IgD-negative memory B cell (primary cell): Measurements from ENCODE around the gene MEIS1. TPM values are rescaled to one million over a fixed set of nuclear protein-coding genes. Genes with fewer than 3 reads are reported as not detected.

Experiments used
- H3K27ac Mint-ChIP-seq, 3 donors: one replicate each; pipeline ENCODE4 v1.8.0; 2020 to 2022; ENCODE audit warnings: mild to moderate bottlenecking in 3 of 3, mixed read lengths in 3 of 3, moderate library complexity in 1 of 3
- H3K27me3 Mint-ChIP-seq: one replicate; pipeline ENCODE4 v1.8.0; 2021; ENCODE audit warnings: mixed read lengths
- H3K36me3 Mint-ChIP-seq: one replicate; pipeline ENCODE4 v1.8.0; 2020; ENCODE audit warnings: mild to moderate bottlenecking, mixed read lengths
- H3K4me1 Mint-ChIP-seq, 3 donors: one replicate each; pipeline ENCODE4 v1.8.0; 2020 to 2022; ENCODE audit warnings: mixed read lengths in 3 of 3, mild to moderate bottlenecking in 1 of 3
- H3K4me3 Mint-ChIP-seq, 4 donors: one replicate each; pipeline ENCODE4 v1.8.0; 2020 to 2022; ENCODE audit warnings: mild to moderate bottlenecking in 4 of 4, mixed read lengths in 4 of 4, moderate library complexity in 3 of 4
- H3K9me3 Mint-ChIP-seq, 3 donors: one replicate each; pipeline ENCODE4 v1.8.0; 2020 to 2021; ENCODE audit warnings: mixed read lengths in 3 of 3, mild to moderate bottlenecking in 1 of 3
- polyA plus RNA-seq: library from polyadenylated mRNA; unstranded; fragments of 300-500 nt; fragmentation: Illumina TruSeq; gene quantifications from one replicate; pipeline ENCODE4 v1.2.3, GENCODE V29; 2021

MEIS1 gene
- polyA plus RNA-seq, 1 donor from 2014 or later = 0.33 TPM

DNA sequence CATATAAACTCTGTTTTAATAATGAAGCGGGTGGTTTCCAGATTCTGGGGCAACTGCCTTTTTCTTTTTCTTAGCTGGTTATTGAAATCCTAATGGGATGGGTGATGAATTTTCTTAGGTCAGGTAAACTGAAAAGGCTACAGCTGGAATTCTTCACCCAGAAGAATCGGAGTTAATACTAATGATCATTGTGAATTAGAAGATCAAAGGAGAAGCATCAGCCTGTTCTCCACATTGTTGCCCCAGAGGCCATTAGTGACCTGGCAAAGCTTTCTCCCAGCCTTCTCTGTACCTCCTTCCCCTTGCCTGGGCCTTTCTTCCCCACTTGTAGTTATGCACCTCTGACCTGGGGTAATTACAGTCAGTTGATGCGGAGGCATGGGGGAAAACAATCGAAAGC lies 82.8 kb downstream of the MEIS1 start:
- peaks cover 8% of the 10 kb centered on the region for H3K27me3 Mint-ChIP-seq
- H3K4me1 Mint-ChIP-seq = no peaks in the 10 kb centered on the region
- H3K9me3 Mint-ChIP-seq = no peaks in the 10 kb centered on the region
- no peaks in the 10 kb centered on the region for H3K36me3 Mint-ChIP-seq
- H3K4me3 Mint-ChIP-seq = no peak overlapping the region
- no peak overlapping the region for H3K27ac Mint-ChIP-seq

DNA sequence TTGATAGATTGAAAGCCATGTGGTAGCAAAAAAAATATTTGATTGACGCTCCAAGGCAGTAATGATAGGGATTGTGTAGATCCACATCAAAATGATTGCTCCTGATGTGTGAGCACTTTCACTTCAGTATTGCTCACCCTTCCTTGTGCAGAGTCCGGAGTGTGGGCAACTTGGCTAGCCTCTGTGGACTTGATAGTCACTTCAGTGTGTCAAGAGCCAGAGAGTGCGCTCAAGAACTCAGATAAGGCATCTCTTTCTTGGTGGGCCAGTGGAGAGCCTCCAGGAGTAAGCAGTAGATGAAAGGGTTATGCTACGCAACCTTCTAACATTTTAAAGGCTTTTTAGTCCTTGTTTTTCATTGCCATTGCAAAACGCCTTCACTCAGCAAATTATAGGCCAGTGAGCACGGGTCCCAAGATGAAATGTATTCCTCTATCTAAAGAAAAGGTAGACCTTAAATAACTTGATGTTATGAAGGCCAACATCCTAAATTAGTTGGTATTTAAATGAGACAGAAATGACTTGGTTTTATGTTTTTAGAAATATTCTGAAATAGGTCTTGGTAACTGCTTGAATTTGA lies 84.4 kb downstream of the MEIS1 start:
- H3K27ac Mint-ChIP-seq = no peak overlapping the region
- H3K4me3 Mint-ChIP-seq = no peak overlapping the region
- no peaks in the 10 kb centered on the region for H3K9me3 Mint-ChIP-seq
- H3K27me3 Mint-ChIP-seq = peaks cover 8% of the 10 kb centered on the region
- no peaks in the 10 kb centered on the region for H3K36me3 Mint-ChIP-seq
- no peaks in the 10 kb centered on the region for H3K4me1 Mint-ChIP-seq

DNA sequence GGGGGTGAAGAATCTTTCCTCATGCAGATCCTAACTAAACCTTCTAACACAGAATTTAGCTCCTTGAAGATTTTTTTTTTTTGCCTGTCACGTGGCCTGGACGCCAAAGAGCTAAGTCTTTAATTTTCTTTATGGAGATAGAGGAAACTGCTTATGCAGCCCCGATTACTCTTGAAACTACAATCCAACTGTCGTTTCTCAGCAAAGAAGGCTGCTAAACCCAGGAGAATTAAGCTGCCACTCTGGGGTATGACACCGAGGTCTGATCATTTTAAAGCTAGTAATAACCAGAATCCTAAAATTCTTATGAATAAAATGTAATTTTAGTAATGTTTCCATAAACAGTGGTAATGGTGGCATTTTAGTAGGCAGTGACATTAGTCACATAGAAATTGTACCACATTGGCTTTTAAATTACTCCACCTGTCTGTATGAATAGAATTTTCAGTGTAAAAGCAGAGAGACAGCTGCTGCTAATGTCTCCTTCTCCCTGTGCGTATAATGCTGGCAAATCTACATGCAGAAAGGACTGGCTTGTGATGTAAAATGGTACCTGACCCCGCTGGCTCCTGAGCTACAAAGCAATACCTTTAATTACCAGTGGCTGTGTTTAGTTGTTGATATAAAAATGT lies 86.5 kb downstream of the MEIS1 start:
- Mint-ChIP-seq H3K4me1 (no peaks in the 10 kb centered on the region), H3K9me3 (no peaks in the 10 kb centered on the region), H3K27ac (no peak overlapping the region), H3K4me3 (no peak overlapping the region), H3K36me3 (no peaks in the 10 kb centered on the region), H3K27me3 (peaks cover 8% of the 10 kb centered on the region)

DNA sequence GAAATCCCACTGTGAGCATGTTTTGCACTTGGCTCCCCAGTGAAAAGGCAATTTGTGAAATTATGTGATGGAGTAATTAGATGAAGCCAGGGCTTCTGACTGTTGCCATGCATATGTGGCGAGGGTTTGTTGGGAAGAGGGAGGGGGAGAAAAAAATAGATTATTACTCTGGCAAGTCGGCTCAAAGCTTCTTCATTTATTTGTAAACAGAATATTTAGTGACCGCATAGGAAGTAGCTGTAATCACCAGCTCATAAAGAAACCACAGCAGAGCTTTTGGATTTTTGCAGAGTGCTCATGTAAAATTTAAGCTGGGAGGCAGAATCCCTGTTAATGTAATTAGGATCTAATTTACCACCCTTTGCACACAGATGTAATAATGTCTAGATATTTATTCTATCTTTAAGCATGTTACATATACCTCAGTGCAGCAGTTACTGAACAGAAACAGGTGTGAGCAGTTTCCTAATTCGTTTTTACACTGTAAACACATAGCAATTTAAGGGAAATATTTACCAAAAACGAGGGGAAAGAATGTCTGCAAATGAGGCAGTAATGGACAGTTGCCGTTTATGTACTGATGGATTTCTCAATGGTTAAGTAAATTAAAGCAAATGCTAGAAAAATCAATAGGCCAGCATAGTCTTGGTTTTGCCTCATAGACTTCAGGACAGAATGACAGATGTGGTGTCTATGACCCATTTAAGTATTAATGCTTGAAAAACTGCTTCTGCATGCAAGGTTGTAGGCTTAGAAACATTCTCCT lies 87.9 kb downstream of the MEIS1 start:
- no peaks in the 10 kb centered on the region for H3K36me3 Mint-ChIP-seq
- H3K9me3 Mint-ChIP-seq = no peaks in the 10 kb centered on the region
- H3K4me3 Mint-ChIP-seq = no peak overlapping the region
- H3K27ac Mint-ChIP-seq = no peak overlapping the region
- H3K4me1 Mint-ChIP-seq = no peaks in the 10 kb centered on the region
- peaks cover 8% of the 10 kb centered on the region for H3K27me3 Mint-ChIP-seq

DNA sequence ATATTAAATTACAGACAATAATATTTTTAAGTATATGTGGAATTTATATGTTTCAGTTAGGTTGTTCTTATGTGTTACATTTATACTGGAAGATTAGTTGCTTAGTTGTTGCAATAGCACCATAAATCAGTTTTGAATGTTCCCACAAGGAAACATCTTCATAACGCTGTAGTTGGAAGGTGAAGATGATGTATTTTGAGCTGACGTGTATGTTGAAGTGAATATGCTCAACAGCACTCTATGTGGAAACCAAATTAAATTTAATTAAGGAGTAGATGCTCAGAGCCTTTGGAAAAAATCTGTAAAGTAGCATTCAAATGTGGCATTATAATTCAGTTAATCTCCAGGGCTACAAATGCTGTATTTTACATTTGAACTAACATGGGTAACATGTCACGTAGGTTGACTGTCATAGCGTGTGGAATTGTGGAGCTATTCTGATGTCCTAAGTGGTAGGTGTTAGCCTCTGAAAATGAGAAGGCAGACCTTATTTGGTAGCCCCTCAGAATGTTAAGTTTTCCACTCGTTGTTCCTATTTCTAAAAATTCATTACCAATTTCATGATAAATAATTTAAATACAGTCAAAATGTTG lies 88.5 kb downstream of the MEIS1 start:
- Mint-ChIP-seq H3K27ac (no peak overlapping the region), H3K4me3 (no peak overlapping the region), H3K36me3 (no peaks in the 10 kb centered on the region), H3K4me1 (no peaks in the 10 kb centered on the region), H3K27me3 (peaks cover 7% of the 10 kb centered on the region), H3K9me3 (no peaks in the 10 kb centered on the region)

DNA sequence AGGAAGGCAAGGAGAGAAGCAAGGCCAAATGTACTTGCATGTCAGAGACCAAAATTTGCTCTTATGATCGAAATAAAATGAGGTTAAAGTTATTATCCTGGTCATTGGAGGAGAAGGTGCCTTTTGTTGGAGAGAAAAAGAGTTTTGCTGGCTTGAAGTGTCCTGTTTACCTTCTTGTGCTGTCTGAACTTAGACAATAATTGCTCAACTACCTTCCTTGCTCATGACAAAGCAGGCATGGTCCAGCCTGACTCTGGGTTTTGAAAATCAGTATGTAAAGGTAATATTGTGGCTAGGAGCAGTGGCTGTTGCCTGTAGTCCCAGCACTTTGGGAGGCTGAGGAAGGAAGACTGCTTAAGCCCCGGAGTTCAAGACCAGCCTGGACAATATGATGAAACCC lies 89.1 kb downstream of the MEIS1 start:
- H3K36me3 Mint-ChIP-seq = no peaks in the 10 kb centered on the region

DNA sequence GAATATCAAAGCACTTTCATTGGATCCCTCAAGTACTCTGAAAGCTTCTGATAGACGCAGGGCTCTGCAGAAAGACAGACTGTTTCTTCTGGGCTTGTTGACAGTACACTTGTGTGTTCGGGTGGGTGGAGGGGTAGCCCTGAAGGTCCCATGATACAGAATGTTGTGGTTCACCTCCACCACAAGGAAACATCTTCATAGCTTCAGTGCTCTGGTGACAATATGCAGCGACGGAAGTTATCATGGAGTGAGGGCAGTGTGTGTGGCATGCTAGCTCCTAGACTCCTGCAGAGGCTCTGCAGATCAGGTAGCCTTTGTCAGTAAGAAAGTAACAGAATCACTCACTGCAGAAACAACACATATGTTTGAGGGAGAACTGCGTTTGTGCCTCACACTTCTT lies 90.7 kb downstream of the MEIS1 start:
- Mint-ChIP-seq H3K27me3 (peaks cover 8% of the 10 kb centered on the region), H3K36me3 (no peaks in the 10 kb centered on the region), H3K27ac (no peak overlapping the region), H3K9me3 (peaks cover 0 to under 1% (median 0%) of the 10 kb centered on the region in 3 donors), H3K4me1 (no peaks in the 10 kb centered on the region), H3K4me3 (no peak overlapping the region)

More for the DNA sequence above, 89.1 kb downstream of the MEIS1 start:
- peaks cover 8% of the 10 kb centered on the region for H3K27me3 Mint-ChIP-seq
- no peaks in the 10 kb centered on the region for H3K4me1 Mint-ChIP-seq
- no peak overlapping the region for H3K27ac Mint-ChIP-seq
- no peak overlapping the region for H3K4me3 Mint-ChIP-seq
- no peaks in the 10 kb centered on the region for H3K9me3 Mint-ChIP-seq

DNA sequence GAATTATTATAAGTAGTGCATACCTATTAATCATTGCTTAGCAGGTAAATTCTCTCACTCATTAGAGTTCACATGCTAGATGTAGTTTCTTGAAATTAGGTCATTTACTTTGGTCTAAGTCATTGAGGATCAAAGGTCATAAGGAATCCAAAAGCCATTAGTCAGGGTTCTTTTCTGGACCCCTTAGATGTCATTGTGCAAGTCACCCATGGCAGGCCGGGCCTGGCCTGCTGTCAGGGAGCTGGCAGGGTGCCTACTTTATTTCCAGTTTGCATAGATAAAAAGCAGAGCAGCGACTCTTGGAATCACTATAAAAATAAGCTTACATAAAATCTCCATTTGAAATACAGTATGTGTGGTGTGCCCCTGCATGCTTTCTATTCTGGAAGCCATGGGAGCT lies 91.3 kb downstream of the MEIS1 start:
- peaks cover 0 to 4% (median 0%) of the 10 kb centered on the region in 3 donors for H3K9me3 Mint-ChIP-seq
- no peak overlapping the region for H3K27ac Mint-ChIP-seq
- no peaks in the 10 kb centered on the region for H3K4me1 Mint-ChIP-seq
- no peaks in the 10 kb centered on the region for H3K36me3 Mint-ChIP-seq
- H3K27me3 Mint-ChIP-seq = peaks cover 8% of the 10 kb centered on the region
- no peak overlapping the region for H3K4me3 Mint-ChIP-seq

DNA sequence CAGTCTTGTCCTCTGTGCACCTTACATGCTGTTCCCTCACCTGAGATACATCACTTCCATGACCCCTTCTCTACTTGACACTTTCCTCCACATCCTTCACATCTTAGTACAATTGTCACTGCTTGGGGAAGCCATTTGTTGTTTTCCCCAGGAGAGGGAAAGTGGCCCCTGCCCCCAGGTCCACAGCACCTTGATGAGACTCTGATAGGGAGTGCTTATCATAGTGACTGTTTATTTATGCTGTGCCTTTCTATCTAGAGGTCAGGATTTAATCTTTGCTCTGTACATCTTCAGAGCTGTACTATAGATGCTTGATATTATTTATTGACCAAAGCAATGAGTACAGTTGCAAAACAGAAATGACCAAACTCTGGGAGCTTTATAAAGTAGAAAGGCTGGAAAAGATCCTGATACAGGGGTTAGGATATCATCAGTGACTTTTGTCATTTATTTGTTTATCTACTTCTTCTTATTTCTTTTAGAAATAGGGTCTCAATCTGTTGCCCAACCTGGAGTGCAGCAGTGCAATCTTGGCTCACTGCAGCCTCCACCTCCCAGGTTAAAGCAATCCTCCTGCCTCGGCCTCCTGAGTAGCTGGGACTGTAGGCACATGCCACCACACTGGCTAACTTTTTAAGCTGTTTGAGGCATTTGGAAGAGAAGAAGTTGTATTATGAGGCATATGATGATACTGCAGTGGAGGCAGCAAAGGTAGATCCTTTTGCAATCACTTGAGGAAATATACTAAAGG lies 94.2 kb downstream of the MEIS1 start:
- no peak overlapping the region for H3K4me3 Mint-ChIP-seq
- peaks cover 2% of the 10 kb centered on the region for H3K27me3 Mint-ChIP-seq
- no peaks in the 10 kb centered on the region for H3K36me3 Mint-ChIP-seq
- H3K27ac Mint-ChIP-seq = no peak overlapping the region
- H3K4me1 Mint-ChIP-seq = no peaks in the 10 kb centered on the region
- peaks cover 0 to 4% (median 0%) of the 10 kb centered on the region in 3 donors for H3K9me3 Mint-ChIP-seq

DNA sequence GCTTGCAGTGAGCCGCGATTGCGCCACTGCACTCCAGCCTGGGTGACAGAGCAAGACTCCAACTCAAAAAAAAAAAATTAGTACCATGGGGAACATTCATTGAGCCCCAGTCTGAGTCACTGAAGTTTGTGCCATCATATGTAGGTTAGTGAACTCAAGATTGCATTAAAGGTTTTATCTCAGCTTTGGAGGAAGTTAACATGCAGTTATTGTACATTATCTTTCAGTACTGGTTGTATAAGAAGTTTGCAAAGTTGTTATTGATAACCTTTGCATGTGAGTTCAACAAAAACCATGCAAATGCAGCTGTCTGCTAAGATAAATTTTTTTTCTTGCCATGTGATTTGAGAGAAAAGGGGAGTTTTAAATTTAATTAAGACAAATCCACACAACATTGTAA lies 95.7 kb downstream of the MEIS1 start:
- Mint-ChIP-seq H3K4me3 (no peak overlapping the region), H3K9me3 (peaks cover 0 to 4% (median 0%) of the 10 kb centered on the region in 3 donors), H3K4me1 (no peaks in the 10 kb centered on the region), H3K27me3 (peaks cover 2% of the 10 kb centered on the region), H3K36me3 (no peaks in the 10 kb centered on the region), H3K27ac (no peak overlapping the region)

DNA sequence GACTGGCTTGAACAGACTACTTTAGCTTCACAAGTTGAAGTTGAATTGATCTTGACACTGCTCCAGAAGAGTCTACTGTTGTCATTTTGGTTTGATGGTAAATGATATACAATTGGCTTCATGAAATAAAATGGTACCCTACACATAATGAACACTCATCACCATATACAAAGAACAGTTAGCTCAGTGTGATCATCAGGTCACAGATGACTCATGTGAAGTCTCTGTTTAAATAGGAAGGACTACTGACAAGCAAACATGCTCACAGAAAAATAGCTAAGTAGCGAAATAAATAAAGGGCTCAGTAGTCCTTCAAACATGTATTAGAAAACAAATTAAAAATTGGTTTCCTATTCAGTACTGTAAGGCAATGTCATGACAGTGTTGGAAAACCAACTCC lies 96.2 kb downstream of the MEIS1 start:
- Mint-ChIP-seq H3K4me1 (no peaks in the 10 kb centered on the region), H3K9me3 (peaks cover 0 to 4% (median 0%) of the 10 kb centered on the region in 3 donors), H3K4me3 (no peak overlapping the region), H3K27me3 (peaks cover 2% of the 10 kb centered on the region), H3K27ac (no peak overlapping the region), H3K36me3 (no peaks in the 10 kb centered on the region)

DNA sequence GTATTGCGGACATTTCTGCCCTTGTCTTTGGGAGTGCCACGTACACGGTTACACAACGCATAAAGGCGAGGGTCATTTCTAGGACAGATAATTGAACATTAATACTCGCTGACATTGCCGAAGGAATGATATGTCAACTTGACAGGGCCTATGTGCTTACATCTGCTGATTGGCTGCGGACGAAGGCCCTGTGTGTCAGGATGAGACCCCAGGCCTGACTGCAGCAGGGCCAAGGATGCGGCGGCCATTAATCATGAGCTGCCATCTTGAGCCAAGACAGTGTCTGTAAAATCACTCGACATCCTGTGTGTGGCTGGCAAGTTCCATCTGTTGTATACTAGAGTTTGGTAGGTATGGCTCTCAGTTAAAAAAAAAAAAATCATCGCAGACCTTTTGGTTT lies 96.6 kb downstream of the MEIS1 start:
- H3K36me3 Mint-ChIP-seq = no peaks in the 10 kb centered on the region
- no peak overlapping the region for H3K4me3 Mint-ChIP-seq
- H3K27ac Mint-ChIP-seq = no peak overlapping the region

DNA sequence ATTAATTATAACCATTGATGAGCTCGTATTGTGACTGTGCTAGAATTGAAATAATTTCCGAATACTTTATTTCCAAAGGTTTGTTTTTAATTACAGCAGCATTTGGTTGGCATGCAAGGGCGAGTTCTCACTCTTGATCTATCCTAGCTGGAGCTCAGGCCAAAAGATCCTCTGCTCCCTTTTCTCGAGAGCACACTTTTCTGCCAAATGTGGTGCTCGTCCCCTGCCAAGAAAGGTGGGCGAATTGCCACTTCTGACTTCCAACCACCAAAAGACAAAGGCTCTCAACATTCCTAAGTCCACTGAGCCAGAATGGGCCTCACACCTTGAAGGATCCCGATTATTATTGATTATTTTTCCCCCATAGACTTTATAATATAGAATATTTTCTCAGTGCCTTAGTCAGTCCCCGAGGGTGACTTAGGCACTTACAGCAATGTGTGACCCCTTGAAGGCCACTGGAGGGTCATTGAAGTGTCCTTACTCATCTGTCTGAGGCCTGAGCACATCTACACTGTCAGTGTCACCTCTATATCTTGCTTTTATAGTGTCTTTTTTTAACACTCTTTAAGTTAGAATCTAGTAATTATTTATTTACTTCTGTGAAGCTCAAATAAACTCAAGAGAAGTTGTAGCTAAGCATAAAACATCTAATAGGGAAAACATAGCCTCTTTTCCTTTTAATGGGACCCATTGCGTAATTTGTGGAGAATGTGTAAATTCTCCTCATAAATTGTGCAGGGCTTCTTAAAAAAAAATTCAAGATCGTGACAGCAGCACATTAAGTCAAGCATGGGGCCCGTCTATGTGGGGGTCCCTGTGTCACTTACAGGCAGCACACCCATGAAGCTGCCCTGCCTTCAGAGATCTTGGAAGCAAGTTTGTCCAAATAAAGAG lies 98.3 kb downstream of the MEIS1 start:
- no peak overlapping the region for H3K27ac Mint-ChIP-seq
- H3K4me3 Mint-ChIP-seq = no peak overlapping the region
- peaks cover 0 to 4% (median 0%) of the 10 kb centered on the region in 3 donors for H3K9me3 Mint-ChIP-seq
- no peaks in the 10 kb centered on the region for H3K4me1 Mint-ChIP-seq
- peaks cover 2% of the 10 kb centered on the region for H3K27me3 Mint-ChIP-seq
- no peaks in the 10 kb centered on the region for H3K36me3 Mint-ChIP-seq

More for the DNA sequence above, 96.6 kb downstream of the MEIS1 start:
- H3K9me3 Mint-ChIP-seq = peaks cover 0 to 4% (median 0%) of the 10 kb centered on the region in 3 donors
- H3K27me3 Mint-ChIP-seq = peaks cover 2% of the 10 kb centered on the region
- H3K4me1 Mint-ChIP-seq = no peaks in the 10 kb centered on the region

DNA sequence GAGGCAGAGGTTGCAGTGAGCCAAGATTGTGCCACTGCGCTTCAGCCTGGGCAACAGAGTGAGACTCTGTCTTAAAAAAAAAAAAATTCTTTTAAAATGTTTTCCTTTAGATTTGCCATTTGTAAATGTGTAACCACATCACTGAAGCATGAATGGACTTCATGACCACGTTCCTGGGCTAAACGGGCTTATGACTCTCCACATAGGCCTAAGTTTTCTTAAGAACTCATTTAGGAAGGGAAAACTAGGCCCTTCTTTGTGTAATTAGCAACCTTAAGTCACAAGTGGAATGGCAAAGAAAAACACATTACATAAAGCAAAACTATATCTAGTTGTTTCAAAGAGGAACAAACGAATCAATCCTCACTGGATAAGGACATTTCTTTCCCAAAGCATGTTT lies 99.5 kb downstream of the MEIS1 start:
- H3K27ac Mint-ChIP-seq = no peak overlapping the region
- peaks cover 2% of the 10 kb centered on the region for H3K27me3 Mint-ChIP-seq
- H3K4me1 Mint-ChIP-seq = no peaks in the 10 kb centered on the region
- H3K9me3 Mint-ChIP-seq = peaks cover 0 to 4% (median 0%) of the 10 kb centered on the region in 3 donors
- no peaks in the 10 kb centered on the region for H3K36me3 Mint-ChIP-seq
- no peak overlapping the region for H3K4me3 Mint-ChIP-seq
